Astrocyte of the cerebellum (primary cell): ENCODE measurements around the gene JAML.

Source experiments
- DNase-seq: peaks from one replicate; pipeline ENCODE4 v3.0.0-alpha.2; 2011; ENCODE audit warnings: low read depth
- H3K4me3 ChIP-seq: 2 replicates; pipeline ENCODE4 v1.5.1; 2011; ENCODE audit warnings: mild to moderate bottlenecking, low read depth, low read length, moderate library complexity
- in situ Hi-C: cut with HindIII; loops from 2 replicates; pipeline ENCODE4 v1.10.0; 2017; ENCODE audit warnings: low sequenced_read_pairs
- TF ChIP-seq, protein P1 (sequence below): IDR thresholded peaks from 2 replicates; pipeline ENCODE4 v1.5.1; 2012; ENCODE audit warnings: low read length, low read depth, moderate library complexity, mild to moderate bottlenecking; ENCODE audit errors: missing control alignments

JAML gene

DNA sequence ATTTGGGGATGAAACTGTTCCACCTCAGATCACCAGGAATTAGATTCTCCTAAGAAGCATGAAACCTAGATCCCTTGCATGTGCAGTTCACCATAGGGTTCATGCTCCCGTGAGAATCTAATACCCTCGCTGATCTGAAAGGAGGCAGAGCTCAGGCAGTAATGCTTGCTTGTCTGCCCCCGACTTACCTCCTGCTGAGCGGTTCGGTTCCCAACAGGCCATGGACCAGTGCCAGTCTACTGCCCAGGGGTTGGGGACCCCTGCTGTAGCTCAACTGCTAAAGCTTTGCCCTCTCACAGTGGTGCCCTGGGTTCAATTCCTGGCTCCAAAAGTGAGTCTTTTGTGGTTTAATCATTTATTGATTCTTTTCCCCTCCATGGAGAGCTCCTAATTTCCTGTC, 3.4 kb downstream of the JAML start:
- in situ Hi-C loops, result no loop called here
- TF ChIP-seq, protein P1, sequence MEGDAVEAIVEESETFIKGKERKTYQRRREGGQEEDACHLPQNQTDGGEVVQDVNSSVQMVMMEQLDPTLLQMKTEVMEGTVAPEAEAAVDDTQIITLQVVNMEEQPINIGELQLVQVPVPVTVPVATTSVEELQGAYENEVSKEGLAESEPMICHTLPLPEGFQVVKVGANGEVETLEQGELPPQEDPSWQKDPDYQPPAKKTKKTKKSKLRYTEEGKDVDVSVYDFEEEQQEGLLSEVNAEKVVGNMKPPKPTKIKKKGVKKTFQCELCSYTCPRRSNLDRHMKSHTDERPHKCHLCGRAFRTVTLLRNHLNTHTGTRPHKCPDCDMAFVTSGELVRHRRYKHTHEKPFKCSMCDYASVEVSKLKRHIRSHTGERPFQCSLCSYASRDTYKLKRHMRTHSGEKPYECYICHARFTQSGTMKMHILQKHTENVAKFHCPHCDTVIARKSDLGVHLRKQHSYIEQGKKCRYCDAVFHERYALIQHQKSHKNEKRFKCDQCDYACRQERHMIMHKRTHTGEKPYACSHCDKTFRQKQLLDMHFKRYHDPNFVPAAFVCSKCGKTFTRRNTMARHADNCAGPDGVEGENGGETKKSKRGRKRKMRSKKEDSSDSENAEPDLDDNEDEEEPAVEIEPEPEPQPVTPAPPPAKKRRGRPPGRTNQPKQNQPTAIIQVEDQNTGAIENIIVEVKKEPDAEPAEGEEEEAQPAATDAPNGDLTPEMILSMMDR, result no peak
- DNase-seq, result no peak
- no peak overlapping the region for H3K4me3 ChIP-seq

DNA sequence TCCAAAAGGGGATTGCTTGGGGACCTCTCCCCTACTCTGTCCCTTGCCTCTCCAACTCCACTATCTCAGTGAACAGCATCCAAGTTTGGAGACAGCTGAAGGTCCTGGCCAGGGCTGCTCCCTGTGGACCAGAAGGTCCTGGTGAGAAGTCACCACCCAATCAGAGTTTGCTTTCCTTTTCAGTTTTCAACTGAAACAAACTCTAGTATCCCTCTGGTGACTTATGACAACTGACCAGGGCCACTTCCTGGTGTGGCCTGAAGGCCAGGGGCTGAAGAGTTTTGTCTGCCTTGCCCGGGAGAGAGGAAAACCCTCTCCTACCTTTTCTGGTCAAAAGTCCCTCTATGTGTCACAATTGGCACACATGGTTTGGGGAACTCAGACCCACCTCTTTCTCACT, 5.1 kb downstream of the JAML start:
- in situ Hi-C loops, result no loop called here
- TF ChIP-seq, protein P1, result no peak
- no peak for DNase-seq
- H3K4me3 ChIP-seq, result no peak overlapping the region

DNA sequence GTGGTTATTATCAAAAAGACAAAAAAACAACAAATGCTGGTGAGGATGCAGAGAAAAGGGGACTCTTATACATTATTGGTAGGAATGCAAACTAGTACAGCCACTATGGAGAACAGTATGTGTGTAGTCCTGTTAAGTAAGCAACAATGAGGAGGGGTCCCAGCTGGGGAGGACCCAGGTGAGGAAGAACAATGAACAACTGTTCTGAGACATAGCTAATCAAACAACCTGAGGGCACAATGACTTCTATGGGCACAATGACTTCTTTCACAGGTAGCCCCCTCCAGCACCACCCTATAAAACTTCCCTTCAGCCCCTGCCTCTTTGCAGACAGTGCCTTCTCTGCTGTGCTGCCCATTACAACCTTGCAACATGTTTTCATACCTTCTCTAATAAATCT, 5.6 kb downstream of the JAML start:
- TF ChIP-seq, protein P1, result no peak
- H3K4me3 ChIP-seq, result no peak overlapping the region
- in situ Hi-C loops, result no loop called here
- no peak for DNase-seq

DNA sequence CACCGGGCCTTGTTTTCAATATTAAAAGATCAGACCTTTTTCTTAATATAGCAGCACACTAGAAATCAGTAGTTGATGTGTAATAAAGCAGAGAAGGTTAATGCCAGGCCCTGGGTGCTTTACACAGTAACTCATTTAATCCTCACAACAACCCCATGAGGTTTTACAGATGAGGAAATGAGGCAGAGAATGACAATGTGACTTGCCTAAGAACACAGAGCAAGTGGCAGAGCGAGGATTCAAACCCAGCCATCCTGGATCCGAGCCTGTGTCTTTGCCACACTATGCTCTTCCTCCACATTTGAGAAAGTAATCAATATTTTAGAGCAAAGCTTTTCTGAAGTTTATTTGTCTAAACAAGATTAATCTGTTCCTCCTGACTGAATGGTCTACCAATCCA, 7.2 kb downstream of the JAML start:
- in situ Hi-C loops, result no loop called here
- TF ChIP-seq, protein P1, result no peak
- H3K4me3 ChIP-seq, result no peak overlapping the region
- DNase-seq, result no peak

DNA sequence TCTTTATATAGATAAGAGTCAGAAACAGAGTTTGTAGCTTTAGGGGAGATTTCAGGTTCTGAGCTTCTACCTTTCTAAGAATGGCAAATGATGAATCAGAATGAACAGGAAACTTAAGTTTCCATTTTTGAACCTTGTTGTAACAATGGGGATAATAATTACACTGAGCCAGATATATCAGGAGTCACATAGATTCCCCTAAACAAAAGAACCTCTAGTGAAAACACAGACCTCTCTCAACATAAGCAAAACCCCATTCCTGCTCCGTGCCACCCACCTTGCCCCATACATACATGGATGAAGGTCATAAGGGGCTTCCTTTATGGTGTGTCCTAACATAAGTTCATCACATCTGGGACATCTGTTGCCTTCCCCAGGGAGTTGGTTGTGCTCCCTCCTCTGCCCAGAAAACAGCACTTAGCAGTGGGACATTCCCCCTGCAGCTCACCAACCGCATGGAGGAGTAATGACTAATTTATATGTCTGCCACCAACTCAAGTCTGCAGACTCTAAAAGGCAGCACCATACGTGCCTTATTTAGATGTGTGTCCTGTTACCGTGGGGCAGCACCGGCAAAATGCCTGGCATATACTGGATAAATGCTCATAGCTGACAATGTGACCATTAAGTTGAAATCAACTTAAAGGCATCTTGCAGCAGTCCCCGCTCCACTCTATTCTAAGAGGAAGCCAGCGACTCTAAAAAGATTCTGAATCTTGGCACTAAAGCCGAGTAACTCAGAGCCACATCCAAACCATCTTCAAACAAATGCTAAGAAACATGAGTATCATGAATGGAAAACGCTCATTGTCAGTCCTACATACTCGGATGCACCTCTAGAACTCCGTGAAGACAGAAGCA, 8.0 kb downstream of the JAML start:
- no peak overlapping the region for H3K4me3 ChIP-seq
- no peak for DNase-seq
- in situ Hi-C loops, result no loop called here
- TF ChIP-seq, protein P1, result no peak

DNA sequence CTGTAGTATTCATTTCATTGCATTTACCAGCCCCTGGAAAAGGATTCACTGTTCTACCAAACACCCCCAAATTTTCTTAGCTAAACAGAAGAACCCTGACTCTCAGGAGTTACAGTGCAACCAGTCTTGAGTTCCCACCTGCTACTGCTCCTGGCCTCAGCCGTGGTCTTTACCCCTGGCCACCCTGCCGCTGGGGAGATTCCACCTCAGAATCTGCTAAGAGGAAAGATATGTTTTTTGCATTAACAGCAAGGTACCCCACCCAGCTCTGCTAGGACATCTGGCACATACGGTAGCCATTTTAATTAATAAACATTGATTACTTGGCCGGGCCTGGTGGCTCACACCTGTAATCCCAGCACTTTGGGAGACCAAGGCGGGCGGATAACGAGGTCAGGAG, 9.0 kb downstream of the JAML start:
- H3K4me3 ChIP-seq, result no peak overlapping the region
- TF ChIP-seq, protein P1, result no peak
- in situ Hi-C loops, result no loop called here
- DNase-seq, result no peak
